T-helper 2 cell treated with Interferon-gamma antibody and Interleukin-4, amounts not matched to agents 100 ng/mL and 5 ng/mL, for 36 hours (primary cell): Measurements from ENCODE around the gene SNAPC2. TPM values are rescaled to one million over a fixed set of nuclear protein-coding genes. Genes with fewer than 3 reads are reported as not detected.
"Not testable (repeated sequence)": the region's sequence is repeated elsewhere in the genome, so short reads cannot be mapped to it uniquely, and the experiment has no call there.

ENCODE experiments used
- intact Hi-C: fragments of 100-400 bp; cut with micrococcal nuclease; formaldehyde crosslinking; loops from one replicate; pipeline ENCODE4 v1.15.1; 2023
- total RNA-seq: library from RNA; stranded (reverse); gene quantifications from 2 replicates; pipeline ENCODE4 v1.2.3, GENCODE V29; 2022

SNAPC2 gene
- total RNA-seq, 1 donor from 2014 or later: 16.0 TPM

DNA sequence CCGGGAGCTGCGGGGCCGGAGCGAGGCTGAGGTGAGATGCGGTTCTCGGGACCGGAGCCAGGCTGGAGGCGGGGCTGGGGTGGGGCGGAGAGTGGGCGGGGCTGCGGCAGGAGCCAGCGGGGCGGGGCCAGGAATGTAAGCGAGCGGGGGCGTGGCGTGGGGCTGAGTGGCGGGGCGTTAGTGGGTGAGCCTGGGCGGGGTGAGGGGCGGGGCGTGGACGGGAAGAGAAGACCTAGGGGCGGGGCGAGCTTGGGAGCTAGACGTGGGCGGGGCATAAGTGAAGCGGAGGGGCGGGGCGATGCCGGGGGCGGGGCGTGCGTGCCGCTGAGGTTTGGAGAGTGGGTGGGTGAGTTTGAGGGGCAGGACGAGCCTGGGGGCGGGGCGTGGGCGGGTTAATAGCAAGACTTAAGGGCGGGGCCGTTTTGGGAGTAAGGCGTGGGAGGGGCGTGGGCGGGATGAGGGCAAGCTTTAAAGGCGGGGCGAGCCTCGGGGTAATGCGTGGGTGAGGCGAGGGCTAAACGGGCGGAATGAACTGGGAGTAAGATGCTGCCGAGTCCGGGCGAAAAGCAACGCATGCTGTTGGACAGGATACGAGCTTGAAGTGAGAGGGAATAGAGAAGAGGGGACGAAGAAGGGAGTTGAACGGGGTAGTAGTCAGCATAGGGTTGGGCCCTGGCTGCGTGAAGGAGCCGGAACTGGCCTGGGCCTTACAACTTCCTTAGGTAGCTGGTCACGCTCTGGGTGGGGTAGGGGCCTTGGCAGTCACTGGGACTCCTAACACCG lies 572 bp downstream of the SNAPC2 start:
- intact Hi-C loops: loop anchor here (1.0 to 10.0 kb wide), 6 partner anchors 17 to 1874 kb away; partner anchors contain the start of genes MAP2K7, RAB11B and TIMM44

DNA sequence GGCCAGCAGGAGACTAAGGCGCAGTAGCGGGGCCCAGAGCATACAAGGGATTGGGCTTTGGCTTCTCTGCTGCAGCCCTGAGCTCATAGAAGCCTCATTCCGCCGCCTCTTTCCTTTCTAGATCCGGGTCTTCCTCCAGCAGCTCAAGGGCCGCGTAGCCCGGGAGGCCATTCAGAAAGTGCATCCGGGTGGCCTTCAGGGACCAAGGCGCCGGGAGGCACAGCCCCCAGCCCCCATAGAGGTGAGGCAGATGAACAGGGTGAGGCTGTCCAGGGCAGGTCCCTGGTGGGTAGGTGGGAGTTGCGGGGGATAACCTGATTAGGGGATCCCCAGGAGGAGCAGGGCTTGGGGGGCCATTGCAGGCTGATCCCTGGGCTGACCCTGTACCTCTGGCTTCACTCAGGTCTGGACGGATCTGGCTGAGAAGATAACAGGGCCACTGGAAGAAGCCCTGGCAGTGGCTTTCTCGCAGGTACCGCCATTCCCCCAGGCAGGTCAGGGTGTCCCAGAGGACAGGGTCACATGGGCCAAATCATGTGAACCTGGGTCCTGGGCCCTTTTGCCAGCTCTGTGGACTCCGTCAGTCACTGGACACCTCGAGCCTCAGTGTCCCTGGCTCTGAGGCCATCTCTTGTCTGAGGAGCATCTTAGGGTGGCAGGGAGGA lies 1.3 kb downstream of the SNAPC2 start:
- intact Hi-C loops: loop anchor here (1.0 to 10.0 kb wide), 3 partner anchors 59 to 1873 kb away; partner anchors contain the start of gene RAB11B

DNA sequence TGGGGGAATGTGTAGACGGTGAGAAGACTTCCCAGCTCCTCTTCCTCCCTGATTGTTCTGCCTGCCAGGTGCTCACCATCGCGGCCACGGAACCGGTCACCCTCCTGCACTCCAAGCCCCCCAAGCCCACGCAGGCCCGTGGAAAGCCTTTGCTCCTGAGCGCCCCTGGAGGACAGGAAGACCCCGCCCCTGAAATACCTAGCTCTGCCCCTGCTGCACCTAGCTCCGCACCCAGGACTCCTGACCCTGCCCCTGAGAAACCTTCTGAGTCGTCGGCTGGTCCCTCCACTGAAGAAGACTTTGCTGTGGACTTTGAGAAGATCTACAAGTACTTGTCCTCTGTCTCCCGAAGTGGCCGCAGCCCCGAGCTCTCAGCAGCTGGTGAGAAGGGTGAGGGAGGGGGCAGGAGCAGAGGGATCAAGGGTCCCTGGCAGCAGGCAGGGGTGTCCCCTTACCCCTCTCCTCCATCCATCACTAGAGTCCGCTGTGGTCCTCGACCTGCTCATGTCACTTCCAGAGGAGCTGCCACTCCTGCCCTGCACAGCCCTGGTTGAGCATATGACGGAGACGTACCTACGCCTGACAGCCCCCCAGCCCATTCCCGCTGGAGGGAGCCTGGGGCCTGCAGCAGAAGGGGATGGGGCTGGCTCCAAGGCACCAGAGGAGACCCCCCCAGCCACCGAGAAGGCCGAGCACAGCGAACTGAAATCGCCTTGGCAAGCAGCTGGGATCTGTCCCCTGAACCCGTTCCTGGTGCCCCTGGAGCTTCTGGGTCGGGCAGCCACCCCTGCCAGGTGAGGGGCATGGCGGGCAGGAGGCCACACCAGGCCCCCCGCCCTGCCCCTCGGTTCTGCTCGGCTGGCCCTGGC lies 2.1 kb downstream of the SNAPC2 start:
- intact Hi-C loops: loop anchor here (1.0 to 10.0 kb wide), 3 partner anchors 60 to 1873 kb away; partner anchors contain the start of gene RAB11B

DNA sequence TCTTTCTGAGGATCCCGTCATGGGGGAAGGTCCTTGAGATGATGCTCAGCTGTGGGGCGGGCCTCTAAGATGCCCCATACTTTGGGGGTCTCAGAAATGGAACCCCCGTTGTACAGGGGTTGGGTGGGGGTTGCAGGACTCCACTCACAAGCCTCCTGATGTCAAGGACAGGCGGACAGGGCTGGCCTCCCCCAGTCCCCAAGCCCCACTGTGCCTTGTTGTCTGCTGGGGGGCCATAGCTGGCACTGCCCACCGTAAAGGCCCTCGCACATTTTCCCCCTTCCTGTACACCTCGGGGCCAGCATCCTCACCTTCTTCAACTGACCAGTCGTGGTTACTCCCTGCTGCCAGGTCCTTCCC lies 2.7 kb downstream of the SNAPC2 start:
- intact Hi-C loops: loop anchor here (10.0 kb wide), 2 partner anchors 472 to 1872 kb away; partner anchors contain the start of gene RAB11B

DNA sequence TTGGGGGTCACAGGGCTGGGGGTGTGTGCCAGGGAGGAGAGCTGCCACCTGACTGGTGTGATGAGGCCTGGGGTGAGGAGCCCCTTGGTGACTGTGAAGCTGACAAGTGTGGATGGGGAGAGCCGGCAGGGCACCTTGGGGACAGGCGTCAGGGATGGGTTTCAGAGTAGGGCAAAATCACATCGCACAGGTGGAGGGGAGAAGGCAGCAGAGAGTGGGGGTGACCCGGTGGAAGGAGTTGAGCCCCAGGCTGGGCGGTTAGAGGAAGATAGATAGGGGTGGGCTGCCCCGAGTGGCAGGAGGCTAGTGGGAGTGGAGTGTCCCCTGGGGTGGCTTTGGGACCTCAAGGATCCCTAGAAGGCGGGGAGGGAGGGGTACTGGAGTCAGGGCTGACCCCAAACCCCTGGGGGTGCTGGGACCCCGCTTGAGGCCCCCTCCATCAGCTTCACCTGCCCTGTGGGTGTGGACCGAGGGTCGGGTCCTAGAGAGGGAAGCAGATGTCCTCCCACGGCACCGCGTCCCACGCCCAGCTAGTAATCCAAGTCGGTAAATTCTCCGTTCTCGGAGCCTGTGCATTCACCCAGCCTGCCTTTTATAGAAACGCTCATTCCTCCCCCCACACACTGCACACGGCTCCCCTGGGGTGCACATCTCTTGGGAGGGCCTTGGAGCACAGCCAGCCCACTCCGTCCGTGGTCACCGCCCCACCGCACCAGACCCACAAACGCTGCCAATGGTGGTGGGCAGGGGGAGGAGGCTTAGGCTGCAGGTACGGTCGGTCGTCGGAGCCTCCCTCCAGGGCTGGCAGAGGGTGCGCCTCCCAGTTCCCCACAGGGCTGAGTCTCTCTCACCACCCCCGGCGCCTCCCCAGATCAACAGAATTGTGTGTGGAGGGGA lies 3.4 kb downstream of the SNAPC2 start:
- intact Hi-C loops: loop anchor here (10.0 kb wide), 2 partner anchors 471 to 1871 kb away; partner anchors contain the start of gene RAB11B

DNA sequence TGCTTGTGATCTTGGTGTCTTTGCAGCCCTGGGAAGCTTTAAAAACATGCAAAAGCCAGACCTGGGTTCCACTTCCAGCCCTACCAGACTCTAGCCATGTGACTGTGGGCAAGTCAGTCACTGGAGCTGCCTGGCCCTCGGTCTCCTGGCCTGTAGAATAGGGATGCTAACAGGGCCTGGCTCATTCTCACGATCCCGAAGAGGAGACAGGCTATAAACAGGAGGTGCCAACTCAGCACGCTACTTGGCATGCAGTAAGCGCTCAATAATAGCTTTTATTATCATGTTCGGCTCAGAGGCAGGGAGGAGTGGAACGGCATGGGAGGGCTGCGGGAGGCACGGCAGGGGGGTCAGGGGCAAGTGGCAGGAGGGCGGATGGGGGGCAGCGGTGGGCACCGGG lies 4.1 kb downstream of the SNAPC2 start:
- intact Hi-C loops: loop anchor here (10.0 kb wide), 2 partner anchors 471 to 1871 kb away; partner anchors contain the start of gene RAB11B

DNA sequence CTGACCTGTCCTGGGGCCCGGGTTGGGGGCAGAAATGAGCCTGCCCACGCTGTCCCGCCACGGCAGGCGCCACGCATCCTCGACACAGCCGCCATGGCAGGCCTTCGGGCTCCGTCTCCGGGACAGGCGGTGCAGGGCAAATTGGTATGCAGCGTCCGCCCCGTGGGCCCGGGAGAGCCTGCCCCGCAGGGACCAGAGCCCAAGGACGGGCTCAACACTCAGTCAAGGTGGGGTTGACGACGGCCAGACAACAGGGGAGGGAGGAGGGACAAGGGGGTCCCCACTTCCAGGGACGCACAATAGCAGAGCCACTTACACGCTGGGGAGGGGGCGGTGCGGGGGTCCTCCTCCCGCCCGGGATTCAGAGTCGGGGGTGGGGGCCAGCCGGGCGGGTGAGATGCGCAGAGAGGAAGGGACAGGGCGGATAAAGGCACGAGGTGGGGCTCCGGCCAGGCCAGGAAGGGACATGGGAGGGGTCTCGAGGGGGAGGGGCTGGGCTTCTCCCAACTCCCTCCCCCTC lies 4.6 kb downstream of the SNAPC2 start:
- intact Hi-C loops: loop anchor here (5.0 to 10.0 kb wide), 3 partner anchors 78 to 1870 kb away; partner anchors contain the start of gene RAB11B

DNA sequence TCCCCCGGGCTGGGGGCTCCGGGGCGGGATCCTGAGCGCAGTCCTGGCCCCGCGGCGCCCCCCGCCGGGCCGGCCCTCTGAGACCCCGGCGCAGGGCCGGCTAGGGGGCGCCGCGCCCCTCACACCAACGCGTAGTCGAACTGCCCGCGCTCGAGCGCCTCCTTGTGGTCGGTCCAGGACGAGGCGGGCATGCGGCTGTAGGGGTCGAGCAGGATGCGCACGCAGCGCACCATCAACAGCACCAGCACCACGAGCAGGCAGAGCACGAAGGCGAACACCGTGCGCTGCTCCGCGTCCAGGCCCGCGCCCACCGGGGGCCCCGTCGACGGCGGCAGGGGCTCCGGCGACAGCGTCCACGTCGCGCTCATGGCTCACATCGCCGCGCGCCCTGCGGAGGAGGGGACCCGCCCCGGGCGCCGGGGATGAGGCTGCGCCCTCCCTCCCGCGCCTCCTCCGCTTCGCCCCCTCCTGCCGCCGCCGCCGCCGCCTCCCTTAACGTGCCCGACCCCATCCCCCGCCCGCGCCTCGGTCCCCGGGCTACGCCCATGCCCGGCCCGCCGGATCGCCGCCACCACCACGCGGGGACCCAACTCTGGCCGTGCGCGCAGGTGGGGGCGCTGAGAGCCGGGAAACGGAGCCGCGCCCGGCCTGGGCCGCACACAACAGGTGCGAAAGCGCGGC lies 5.2 kb downstream of the SNAPC2 start:
- intact Hi-C loops: loop anchor here (5.0 to 10.0 kb wide), 3 partner anchors 77 to 1869 kb away; partner anchors contain the start of gene RAB11B

DNA sequence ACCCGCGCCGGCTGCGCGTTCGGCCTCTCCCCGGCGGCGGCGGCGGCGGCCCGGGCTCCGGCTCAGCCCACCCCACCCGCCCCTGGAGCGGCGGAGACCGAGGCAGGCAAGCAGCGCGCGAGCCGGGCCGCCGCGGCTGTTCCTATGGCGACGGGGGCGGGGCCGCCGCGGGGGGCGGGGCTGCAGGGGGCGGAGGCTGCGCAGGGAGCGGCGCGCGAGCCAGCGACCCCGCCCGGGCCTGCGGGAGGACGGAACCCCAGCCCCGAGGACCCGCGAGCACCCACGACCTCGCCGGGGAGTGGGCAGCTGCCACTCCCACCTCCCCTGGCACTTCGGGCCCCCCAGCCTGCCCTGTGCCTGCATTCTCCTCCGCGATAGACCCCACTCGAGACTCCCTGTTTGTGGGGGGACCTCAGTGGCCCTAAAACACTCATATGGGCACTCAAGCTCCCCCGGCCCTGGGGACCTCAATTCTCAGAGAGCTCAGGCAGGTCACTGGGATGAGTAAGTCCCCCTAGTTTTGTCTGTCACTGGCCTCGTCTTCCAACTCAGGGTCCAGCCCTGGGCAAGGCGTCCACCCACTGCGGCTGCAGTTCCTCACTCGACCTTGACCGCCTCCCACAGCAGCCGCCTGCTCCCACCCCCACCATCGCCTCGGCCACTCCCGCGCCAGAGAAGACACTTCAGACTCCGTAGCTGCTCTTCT lies 6.0 kb downstream of the SNAPC2 start, which contains the start of gene CTXN1:
Gene CTXN1, minus strand, starts transcription at position 115 of the 706 bp plus-strand sequence. CDS start 597 bp downstream, outside the sequence.
- intact Hi-C loops: loop anchor here (5.0 to 10.0 kb wide), 3 partner anchors 76 to 1869 kb away; partner anchors contain the start of gene RAB11B

DNA sequence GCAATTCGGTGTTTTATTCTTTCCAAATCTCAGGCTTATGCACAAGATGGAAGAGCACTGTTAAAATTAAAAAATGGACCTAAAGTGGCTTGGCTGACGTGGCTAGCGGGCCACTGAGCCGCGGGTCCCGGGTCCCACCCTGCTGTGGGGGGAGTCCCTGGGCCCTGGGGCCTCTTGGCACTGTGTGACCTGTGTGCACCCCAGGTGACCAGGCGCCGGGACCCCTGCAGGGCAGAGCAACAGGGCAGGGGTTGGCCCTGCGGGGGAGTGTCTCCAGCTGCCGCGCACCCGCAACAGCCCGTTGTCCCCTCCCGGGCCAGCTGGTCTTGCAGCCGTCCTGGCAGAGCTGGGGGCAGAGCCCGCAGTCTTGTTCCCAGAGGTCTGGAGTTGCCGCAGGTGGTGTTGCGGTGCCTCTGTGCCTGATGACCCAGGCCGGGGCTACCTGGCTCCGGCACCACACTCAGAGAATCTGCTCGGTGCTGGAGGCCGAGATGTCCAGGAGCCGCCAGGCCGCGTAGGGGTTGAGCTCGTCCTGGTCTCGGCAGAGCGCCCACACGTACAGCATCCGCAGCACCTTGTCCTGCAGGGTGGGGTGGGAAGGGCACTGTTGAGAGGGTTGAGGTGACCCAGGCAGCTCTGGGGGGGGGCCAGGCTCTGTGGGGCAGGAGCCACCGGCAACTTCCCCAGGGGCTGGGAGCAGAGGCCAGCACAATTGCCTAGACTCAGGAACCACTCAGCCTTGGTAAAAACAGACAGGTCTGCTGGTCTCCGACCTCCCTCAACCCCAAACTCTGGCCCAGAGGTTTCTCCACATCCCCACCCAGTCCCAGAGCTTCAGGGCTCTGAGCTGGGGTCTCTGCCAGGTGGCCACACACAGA lies 6.8 kb downstream of the SNAPC2 start:
- intact Hi-C loops: loop anchor here (5.0 to 10.0 kb wide), 3 partner anchors 75 to 1868 kb away; partner anchors contain the start of gene RAB11B

DNA sequence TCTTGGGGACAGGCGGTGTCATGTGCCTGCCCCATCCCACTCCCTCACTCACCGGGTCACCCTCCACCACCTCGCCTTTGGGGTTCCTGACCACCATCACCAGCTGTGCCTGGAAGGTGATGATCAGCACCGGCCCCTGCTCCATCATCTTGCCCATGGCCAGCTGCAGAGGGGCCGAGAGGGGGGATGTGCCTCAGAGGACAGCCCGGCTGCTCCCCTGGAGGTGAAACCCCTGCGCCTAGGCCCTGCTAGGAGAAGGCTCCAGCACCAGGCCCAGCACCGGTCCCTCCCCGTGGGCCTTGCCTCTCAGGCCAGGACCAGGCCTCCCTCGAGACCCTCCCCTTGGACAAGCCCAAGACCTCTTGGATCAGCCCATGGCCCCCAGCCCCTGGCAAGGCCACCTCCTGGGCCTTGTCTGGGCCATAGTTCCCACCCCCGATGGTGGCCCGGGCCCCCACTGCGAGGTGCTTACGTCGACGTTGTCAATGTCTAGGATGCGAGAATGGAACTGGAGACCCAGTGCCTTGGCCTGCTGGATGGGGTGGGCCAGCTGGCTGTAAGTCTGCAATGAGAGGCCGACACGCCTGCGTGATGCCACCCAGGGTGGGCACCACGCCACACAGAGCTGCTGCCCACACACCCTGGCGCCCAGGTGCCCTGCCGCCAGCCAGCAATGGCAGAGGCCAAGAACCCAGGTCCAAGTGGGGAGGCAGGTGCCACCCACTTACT lies 7.6 kb downstream of the SNAPC2 start:
- intact Hi-C loops: loop anchor here (5.0 to 10.0 kb wide), 3 partner anchors 75 to 1867 kb away; partner anchors contain the start of gene RAB11B

DNA sequence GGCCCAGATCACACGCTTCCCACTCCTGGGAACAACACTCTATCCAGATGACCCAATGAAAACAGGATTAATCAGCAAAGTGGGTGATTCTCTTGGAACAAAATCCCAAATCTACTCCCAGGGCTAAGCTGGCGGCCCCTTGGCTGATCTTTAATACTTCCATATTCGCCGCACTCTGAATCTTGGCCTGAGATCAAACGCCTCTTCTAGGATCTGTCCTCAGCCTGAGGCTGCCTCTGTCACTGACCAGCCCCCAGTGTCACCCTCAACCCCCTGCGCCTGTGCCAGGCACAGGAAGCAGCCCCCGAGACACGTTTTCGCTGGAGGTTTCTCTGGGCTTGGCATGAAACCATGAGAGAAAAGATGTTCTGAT lies 8.2 kb downstream of the SNAPC2 start:
- intact Hi-C loops: loop anchor here (5.0 to 10.0 kb wide), 3 partner anchors 74 to 1866 kb away; partner anchors contain the start of gene RAB11B

DNA sequence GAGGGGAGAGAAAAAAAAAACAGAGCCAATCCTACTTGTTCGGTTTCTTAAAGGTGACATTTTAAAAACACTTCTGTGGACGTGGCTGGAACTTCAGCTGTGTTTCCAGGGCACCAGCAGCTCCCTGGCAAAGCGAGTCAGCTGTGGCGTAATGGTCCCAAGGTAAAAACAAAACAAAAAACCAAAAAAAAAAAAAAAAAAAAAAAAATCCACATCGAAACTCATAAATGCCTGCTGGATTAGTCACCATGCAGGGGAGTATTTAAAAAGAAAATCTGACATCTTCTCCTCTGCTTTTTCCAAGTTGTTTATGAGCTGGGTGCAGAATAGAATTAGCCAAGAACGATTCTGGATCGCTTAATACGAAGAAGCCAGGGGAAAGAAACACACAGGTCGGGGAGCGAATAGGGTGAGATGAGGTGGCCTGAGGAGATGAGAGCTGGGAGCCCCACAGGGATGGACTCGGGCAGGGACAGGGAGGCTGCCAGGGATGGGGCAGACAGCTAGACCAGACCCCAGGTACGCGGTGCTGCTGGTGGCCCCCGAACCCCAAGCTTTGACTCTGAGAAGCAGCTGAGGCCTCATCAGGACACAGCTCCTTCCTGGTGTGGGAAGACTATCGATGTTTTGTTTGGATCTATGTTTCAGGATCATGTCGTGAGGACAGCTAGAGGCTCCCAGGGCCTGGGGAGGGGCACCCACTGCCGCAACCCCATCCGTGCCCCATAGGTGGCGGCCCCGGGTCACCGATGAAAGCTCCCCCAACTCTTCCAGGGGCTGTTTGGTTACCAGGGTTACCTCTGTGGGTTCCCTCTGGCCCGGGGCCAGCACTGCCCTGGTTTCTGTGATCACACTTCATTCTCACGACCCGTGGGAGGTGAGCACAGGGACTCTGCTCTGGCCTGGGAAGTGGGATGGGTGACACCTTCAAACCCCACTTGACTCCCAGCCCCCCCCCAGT lies 8.9 kb downstream of the SNAPC2 start:
- intact Hi-C loops: loop anchor here (5.0 to 10.0 kb wide), 3 partner anchors 73 to 1866 kb away; partner anchors contain the start of gene RAB11B

DNA sequence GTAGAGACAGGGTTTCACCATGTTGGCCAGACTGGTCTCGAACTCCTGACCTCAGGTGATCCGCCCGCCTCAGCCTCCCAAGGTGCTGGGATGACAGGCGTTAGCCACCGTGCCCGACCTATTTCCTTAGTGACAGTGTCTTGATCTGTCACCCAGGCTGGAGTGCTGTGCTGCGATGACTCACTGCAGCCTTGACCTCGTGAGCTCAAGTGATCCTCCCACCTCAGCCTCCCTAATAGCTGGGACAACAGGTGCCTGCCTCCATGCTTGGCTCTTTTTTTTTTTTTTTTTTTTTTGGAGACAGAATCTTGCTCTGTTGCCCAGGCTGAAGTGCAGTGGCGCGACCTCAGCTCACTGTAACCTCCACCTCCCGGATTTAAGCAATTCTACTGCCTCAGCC lies 9.9 kb downstream of the SNAPC2 start:
- intact Hi-C loops: not testable (repeated sequence)

DNA sequence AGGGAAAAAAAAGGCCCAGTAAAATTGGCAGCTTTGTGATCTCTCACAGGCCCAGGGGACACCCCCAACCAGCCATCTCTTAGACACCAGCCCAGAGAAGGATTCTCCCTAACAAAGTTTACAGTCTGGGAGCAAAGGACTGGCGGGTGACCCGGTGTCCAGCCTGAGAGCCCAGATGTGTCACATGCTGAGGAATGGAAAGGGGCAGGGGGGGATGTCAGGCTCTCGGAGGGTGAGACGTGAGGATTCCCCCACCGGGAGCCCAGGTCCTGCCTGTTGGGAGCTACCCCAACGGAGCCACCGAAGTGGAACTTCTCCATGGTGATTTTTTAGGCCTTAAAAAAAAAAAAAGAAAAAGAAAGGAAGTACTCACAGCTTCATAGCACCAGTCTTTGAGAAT lies 10.6 kb downstream of the SNAPC2 start:
- intact Hi-C loops: no loop called here
